GM18861 (cell line): ENCODE data around the gene TSKU.

Experiments
- ATAC-seq: cut with Tn5 transposase; IDR thresholded peaks from one replicate; pipeline ENCODE4 v1.9.1; 2021; ENCODE audit not compliant: unreplicated experiment

TSKU gene

DNA sequence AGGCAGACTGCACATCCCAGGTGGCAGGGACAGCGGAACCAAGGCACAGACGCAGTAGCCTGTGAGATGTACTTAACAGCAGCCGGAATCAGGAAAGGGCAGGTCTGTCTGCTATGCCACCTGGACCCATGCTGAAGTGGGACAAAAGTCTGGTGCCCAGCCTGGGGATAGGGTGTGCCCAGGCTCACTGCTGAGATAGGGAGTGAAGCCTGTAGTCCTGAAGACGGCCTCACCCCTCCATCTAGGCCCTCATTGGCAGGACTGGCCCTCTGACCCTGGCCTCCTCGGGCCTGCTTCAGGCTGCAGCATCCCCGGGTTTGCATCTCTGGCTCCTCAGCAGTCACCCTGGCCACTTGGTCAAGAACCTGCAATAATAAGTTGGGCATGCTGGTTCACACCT lies 32.4 kb upstream of the TSKU start:
- ATAC-seq, result no peak

DNA sequence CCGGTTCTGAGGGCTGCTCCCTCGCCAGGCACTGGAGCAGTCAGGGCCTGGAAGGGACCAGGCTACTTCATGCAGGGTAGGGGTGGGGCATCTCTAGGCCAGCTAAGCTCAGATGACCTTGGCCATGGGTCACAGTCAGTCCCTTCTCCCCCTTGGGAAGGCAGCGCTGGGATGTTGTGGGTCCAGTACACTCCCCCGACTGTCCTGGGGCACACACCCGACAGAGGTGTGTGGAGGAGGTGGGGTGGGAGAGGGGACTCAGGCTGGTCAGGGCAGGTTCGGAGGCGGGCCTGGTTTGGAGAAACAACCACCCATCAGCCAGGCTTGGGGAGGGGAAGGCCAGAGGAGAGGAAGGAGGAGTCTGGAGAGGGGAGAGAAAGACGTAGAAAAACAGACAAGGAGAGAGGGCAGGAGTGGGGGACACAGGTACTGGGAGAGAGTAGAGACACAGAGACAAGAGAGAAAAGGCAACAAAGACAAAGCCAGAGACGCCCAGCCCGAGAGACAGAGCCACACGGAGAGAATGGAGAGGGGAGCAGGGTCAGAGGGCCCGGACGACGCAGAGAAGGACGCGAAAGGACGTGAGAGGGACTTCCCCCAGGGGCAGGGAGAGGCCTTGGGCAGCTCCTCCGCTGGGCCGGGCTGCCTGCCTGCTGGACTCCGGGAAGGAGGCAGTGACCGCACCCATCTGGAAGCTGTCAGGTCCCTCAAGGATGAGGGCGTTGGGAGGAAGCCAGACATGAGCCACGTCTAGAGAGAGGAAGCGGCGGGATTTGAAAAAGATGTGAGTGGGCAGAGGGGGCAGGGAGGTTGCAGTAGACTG lies 30.6 kb upstream of the TSKU start:
- no peak for ATAC-seq

- no peak for ATAC-seq
Observed at GRCh38 chr11:76753449-76753848, 29.7 kb upstream of the TSKU start.

- ATAC-seq, result no peak
Observed at GRCh38 chr11:76753950-76754349, 29.2 kb upstream of the TSKU start.

DNA sequence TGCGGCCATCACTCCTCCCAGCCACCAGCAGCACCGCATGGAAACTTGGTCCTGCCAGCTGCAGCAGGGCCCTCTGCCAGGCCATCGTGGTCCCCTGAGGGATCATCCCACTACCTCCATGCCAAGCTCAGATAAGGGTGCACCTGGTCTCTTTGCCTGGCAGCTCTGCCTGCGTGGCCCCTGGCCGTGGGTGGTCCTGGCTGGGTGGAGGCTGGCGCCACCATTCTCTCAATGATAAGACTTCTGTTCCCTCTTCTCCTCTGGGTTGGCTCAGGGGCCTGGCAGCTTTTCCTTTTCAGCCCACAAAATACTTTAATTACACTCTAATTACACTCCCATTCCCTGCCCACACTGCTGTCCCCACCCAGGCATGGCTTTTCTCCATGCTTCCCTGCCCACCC lies 26.8 kb upstream of the TSKU start:
- ATAC-seq, result no peak

DNA sequence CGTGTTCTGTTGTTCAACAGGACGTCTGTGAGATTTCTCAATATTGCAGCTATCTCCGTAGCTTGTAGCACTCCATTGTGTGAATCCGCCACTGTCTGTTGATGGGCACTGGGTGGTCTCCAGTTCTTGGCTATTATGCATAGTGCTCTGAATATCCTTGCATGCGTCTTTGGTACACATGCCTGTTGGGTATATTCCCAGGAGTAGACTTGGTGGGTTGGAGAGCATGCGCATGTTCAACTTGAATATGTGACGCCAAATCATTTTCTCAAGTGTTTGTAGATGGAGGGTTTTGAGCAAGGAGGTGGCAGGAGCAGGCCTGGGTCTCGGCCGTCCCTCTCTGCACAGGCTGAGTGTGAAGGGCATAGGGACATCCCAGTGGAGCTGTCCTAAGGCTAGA lies 24.8 kb upstream of the TSKU start:
- no peak for ATAC-seq

- no peak for ATAC-seq
Observed at GRCh38 chr11:76759092-76759491, 24.1 kb upstream of the TSKU start.

DNA sequence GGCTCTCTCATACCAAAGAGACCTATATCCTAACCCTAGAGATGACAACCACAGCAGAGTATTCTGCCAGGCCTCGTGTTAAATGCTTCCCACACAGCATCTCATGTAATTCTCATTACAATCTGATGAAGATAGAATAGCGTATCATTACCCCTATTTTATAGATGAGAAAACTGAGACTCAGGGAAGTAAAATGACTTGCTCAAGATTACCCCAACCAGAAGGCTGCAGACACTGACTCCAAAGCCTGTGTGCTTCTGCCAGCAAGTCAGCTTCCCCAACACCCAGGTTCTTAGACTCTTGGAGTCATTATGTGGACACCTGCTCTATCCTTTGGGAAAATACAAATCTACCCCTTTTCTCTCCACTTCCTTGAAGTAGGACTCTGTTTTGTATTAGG lies 23.6 kb upstream of the TSKU start:
- ATAC-seq, result no peak

- ATAC-seq, result no peak
Observed at GRCh38 chr11:76760236-76760635, 22.9 kb upstream of the TSKU start.

GRCh38 chr11:76761718-76762355 lies 21.3 kb upstream of the TSKU start:
- ATAC-seq, result no peak

- ATAC-seq, result no peak
Observed at GRCh38 chr11:76762356-76762752, 20.8 kb upstream of the TSKU start.

DNA sequence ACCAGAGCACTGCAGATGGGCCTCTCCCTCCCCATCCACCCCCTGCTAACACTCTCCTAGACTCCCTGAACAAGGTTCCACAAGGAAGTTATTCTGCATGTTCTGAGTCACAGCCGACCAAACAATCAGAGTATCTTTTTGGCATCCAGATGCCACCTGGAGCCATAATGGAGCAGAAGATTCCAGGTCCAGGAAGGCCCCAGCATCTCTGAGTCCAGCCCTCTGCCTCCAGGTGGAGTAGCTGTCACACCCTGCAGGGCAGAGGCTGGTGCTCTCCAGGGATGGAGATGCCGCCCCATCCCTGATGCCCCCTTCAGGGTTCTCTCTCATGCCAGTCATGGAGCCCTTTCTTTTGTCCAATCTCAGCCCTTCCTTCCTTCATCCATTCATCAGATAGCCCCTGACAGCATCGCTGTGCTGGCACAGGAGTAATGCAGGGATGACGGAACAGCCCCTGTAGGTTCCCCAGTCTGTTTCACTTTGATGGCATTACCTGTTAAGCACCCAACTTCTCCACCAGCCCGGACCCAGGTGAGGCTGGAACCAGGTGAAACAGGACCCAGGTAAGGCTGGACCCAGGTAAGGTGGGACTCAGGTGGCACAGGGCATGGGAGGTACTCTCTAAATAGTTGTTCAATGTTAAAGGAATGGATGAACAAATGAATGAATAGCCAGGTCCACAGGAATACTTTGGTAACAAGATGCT lies 20.1 kb upstream of the TSKU start:
- no peak for ATAC-seq

DNA sequence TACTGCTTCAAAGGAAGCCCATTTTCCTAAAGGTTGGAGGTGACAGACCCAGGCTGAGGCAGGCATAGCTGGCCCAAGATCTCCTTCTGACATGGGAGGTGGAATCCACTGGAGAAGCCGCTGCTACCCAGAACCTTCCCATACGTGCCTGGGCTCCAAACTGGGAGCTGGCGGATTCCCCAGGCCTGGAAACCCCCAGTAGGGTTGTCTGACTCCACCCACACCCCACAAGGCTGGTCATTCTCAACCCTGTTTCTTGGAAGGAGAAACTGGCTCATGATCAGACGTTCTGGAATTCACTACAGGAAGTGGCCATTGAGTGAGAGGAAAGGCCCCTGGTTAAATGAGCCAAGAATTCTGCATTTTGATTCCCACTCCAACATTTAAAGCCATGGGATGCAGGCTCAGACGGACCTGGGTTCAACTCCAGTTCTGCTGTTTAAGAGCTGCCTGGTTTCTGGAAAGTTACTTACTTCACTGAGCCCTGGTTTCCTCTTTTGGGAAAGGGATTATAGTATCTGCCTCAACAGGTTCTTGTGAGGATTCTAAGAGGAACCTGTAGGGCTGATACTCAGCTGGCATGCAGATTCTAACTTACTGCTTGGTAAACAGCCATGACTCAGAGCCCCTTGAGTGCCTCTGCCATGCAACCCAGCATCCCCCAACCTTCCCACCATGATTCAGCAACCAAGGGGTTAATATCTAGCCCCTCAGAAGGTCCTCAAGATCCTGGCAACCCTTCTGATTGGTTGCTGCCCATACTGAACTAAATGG lies 19.4 kb upstream of the TSKU start:
- no peak for ATAC-seq

GRCh38 chr11:76764941-76765665 lies 18.1 kb upstream of the TSKU start:
- no peak for ATAC-seq

GRCh38 chr11:76765863-76766350 lies 17.2 kb upstream of the TSKU start:
- ATAC-seq, result no peak

- ATAC-seq, result no peak
Observed at GRCh38 chr11:76766521-76766920, 16.6 kb upstream of the TSKU start.

GRCh38 chr11:76767659-76768058 lies 15.5 kb upstream of the TSKU start:
- no peak for ATAC-seq

- no peak for ATAC-seq
Observed at GRCh38 chr11:76768088-76768908, 14.9 kb upstream of the TSKU start.

DNA sequence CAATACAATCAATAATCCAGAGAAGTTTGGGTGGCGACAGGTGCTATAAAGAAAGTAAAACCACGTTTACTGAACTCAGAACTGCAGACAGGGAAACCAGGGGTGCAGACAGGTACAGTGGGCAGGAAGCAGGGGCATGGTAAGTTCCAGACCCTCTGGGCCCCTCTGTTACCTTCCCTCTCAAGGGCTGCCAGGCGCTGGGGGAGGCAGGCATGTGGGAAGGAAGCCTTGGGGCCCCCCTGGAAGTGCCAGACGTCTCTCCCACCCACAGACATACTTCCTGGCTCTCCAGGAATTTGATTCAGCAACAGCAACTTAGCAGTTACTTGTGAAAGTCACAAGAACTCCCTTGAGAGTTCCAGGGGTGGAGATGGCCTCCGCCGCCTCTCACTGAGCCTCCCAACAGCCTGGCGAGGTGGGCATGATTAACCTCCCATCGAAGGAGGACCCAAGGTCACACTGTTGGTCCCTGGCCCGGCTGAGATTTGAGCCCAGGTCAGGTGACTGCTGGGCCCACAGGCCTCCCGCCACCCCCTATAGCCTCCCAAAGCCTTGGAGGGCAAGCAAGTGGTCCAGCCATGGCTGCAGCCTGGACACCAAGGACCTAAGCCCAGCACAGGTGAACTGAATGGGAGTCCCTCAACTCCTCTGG lies 14.1 kb upstream of the TSKU start:
- ATAC-seq, result no peak
